ENCODE results near the gene CDH11. TPM values are rescaled to one million over a fixed set of nuclear protein-coding genes. Genes with fewer than 3 reads are reported as not detected.

CDH11 gene
- polyA plus RNA-seq, 1 donor from 2014 or later: 22.9 TPM

DNA sequence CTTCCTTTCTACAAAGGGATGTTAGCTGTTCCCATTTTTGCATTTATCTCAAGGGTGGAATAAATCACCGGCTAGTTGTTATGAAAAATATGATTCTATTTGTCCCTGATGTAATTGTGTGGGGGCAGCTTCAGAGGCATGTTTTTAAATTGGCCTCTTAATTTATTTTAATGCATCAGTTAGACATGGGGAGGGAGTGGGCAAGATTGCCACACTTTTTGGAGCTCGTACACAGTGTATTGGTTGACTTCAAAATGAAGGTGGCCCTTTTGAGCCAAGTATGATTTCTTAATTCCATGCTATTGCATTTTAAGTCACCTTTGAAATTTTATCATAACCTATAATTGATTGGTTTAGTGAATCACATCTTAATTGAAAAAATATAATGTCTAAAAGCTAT lies 223.7 kb downstream of the CDH11 start:
- TF ChIP-seq MXI1 (conservative IDR thresholded peaks at IDR 0.05; ENCODE audit: poor library complexity, severe bottlenecking) (no peak), EZH2 (IDR thresholded peaks at IDR 0.05; ENCODE audit: borderline replicate concordance, insufficient read depth, low read length, poor library complexity, severe bottlenecking) (no peak), SMC3 (conservative IDR thresholded peaks at IDR 0.05; ENCODE audit: poor library complexity) (no peak), EP300 (conservative IDR thresholded peaks at IDR 0.05; ENCODE audit: poor library complexity, severe bottlenecking) (no peak), POLR2AphosphoS5 (IDR thresholded peaks at IDR 0.05) (no peak), RAD21 (conservative IDR thresholded peaks at IDR 0.05) (no peak), TAF1 (IDR thresholded peaks at IDR 0.05; ENCODE audit: low read depth) (no peak)
- TF ChIP-seq, protein P1, sequence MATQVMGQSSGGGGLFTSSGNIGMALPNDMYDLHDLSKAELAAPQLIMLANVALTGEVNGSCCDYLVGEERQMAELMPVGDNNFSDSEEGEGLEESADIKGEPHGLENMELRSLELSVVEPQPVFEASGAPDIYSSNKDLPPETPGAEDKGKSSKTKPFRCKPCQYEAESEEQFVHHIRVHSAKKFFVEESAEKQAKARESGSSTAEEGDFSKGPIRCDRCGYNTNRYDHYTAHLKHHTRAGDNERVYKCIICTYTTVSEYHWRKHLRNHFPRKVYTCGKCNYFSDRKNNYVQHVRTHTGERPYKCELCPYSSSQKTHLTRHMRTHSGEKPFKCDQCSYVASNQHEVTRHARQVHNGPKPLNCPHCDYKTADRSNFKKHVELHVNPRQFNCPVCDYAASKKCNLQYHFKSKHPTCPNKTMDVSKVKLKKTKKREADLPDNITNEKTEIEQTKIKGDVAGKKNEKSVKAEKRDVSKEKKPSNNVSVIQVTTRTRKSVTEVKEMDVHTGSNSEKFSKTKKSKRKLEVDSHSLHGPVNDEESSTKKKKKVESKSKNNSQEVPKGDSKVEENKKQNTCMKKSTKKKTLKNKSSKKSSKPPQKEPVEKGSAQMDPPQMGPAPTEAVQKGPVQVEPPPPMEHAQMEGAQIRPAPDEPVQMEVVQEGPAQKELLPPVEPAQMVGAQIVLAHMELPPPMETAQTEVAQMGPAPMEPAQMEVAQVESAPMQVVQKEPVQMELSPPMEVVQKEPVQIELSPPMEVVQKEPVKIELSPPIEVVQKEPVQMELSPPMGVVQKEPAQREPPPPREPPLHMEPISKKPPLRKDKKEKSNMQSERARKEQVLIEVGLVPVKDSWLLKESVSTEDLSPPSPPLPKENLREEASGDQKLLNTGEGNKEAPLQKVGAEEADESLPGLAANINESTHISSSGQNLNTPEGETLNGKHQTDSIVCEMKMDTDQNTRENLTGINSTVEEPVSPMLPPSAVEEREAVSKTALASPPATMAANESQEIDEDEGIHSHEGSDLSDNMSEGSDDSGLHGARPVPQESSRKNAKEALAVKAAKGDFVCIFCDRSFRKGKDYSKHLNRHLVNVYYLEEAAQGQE (IDR thresholded peaks at IDR 0.05; ENCODE audit: borderline replicate concordance): no peak
- TF ChIP-seq, protein P2, sequence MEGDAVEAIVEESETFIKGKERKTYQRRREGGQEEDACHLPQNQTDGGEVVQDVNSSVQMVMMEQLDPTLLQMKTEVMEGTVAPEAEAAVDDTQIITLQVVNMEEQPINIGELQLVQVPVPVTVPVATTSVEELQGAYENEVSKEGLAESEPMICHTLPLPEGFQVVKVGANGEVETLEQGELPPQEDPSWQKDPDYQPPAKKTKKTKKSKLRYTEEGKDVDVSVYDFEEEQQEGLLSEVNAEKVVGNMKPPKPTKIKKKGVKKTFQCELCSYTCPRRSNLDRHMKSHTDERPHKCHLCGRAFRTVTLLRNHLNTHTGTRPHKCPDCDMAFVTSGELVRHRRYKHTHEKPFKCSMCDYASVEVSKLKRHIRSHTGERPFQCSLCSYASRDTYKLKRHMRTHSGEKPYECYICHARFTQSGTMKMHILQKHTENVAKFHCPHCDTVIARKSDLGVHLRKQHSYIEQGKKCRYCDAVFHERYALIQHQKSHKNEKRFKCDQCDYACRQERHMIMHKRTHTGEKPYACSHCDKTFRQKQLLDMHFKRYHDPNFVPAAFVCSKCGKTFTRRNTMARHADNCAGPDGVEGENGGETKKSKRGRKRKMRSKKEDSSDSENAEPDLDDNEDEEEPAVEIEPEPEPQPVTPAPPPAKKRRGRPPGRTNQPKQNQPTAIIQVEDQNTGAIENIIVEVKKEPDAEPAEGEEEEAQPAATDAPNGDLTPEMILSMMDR (IDR thresholded peaks at IDR 0.05; ENCODE audit: poor library complexity, severe bottlenecking): no peak
- H3K9me3 ChIP-seq (ENCODE audit: low read length): no peaks in the 10 kb centered on the region
- no peak overlapping the region for H3K4me3 ChIP-seq (ENCODE audit: low read length)

More for the DNA sequence above, 223.7 kb downstream of the CDH11 start:
- Histone ChIP-seq H3K27me3 (ENCODE audit: insufficient read depth, low read depth, low read length) (no peaks in the 10 kb centered on the region), H3F3A (ENCODE audit: insufficient read depth, low read length, poor library complexity, severe bottlenecking) (no peaks in the 10 kb centered on the region), H3K9ac (ENCODE audit: low read length) (no peak overlapping the region), H3K36me3 (ENCODE audit: insufficient read depth, low read length) (no peaks in the 10 kb centered on the region), H3K27ac (ENCODE audit: low read length) (no peak overlapping the region), H4K20me1 (ENCODE audit: insufficient read depth) (no peaks in the 10 kb centered on the region), H2AFZ (ENCODE audit: low read depth, low read length) (no peak overlapping the region), H3K79me2 (replicated peaks; ENCODE audit: insufficient read depth, low read length) (no peaks in the 10 kb centered on the region), H3K4me2 (ENCODE audit: low read length) (no peak overlapping the region), H3K9me2 (ENCODE audit: insufficient read depth, low read length) (no peaks in the 10 kb centered on the region)
